Smooth muscle cell (in vitro differentiated cells): ENCODE data around the gene UNKL. TPM values are rescaled to one million over a fixed set of nuclear protein-coding genes. Genes with fewer than 3 reads are reported as not detected.

ENCODE experiments used
- DNase-seq: peaks from one replicate; lab custom pipeline; 2025; ENCODE audit not compliant: unreplicated experiment; lab: John Stamatoyannopoulos, UW
- H2AFZ ChIP-seq: fragments of 200-600 bp; sonication (generic); 2 replicates; pipeline ENCODE4 v1.6.0; 2016; ENCODE audit warnings: antibody characterized with exemption, low read depth, mild to moderate bottlenecking
- H3F3A ChIP-seq: fragments of 200-600 bp; sonication (generic); 2 replicates; pipeline ENCODE4 v1.6.0; 2017; ENCODE audit warnings: antibody characterized with exemption, low read depth
- H3K27ac ChIP-seq: fragments of 200-600 bp; sonication (generic); 2 replicates; pipeline ENCODE4 v1.5.1; 2016; ENCODE audit warnings: low read depth, mild to moderate bottlenecking
- H3K27me3 ChIP-seq: fragments of 200-600 bp; sonication (generic); 2 replicates; pipeline ENCODE4 v1.6.1; 2016; ENCODE audit warnings: low read depth, mild to moderate bottlenecking
- H3K36me3 ChIP-seq: fragments of 200-600 bp; sonication (generic); 2 replicates; pipeline ENCODE4 v1.5.1; 2016; ENCODE audit warnings: low read depth
- H3K4me1 ChIP-seq: fragments of 200-600 bp; sonication (generic); 2 replicates; pipeline ENCODE4 v1.5.1; 2016; ENCODE audit warnings: low read depth
- H3K4me2 ChIP-seq: fragments of 200-600 bp; sonication (generic); 2 replicates; pipeline ENCODE4 v1.6.0; 2016; ENCODE audit warnings: mild to moderate bottlenecking
- H3K4me3 ChIP-seq: fragments of 200-600 bp; sonication (generic); 2 replicates; pipeline ENCODE4 v1.5.1; 2016; ENCODE audit warnings: mild to moderate bottlenecking
- H3K79me2 ChIP-seq: fragments of 200-600 bp; sonication (generic); 2 replicates; pipeline ENCODE4 v1.6.0; 2016; ENCODE audit warnings: low read depth, mild to moderate bottlenecking
- H3K9ac ChIP-seq: fragments of 200-600 bp; sonication (generic); 2 replicates; pipeline ENCODE4 v1.6.0; 2016; ENCODE audit warnings: low read depth
- H3K9me3 ChIP-seq: fragments of 200-600 bp; sonication (generic); replicated peaks from 2 replicates; pipeline ENCODE4 v1.5.1; 2016; ENCODE audit warnings: low read depth
- H4K20me1 ChIP-seq: fragments of 200-600 bp; sonication (generic); 2 replicates; pipeline ENCODE4 v1.6.0; 2016; ENCODE audit warnings: low read depth
- WGBS: methylation state at CpG from one replicate; pipeline ENCODE4 v1.1.7; 2016; ENCODE audit warnings: low lambda C conversion rate; 5-methylcytosine and 5-hydroxymethylcytosine counted together
- polyA plus RNA-seq: library from polyadenylated mRNA; unstranded; fragments of >200 nt; fragmentation: Nextera tagmentation; extraction: Ambion mirVana; gene quantifications from 2 replicates; pipeline ENCODE4 v1.2.1, GENCODE V29; 2016
- total RNA-seq: library from RNA; depleted of rRNA; stranded (reverse); fragments of >200 nt; gene quantifications from 2 replicates; pipeline ENCODE4 v1.2.3, GENCODE V29; 2014
- TF ChIP-seq, protein P1 (sequence below): fragments of 200-600 bp; sonication (generic); IDR thresholded peaks from 2 replicates; pipeline ENCODE4 v1.5.1; 2017; ENCODE audit warnings: borderline replicate concordance, mild to moderate bottlenecking, antibody characterized with exemption; ENCODE audit not compliant: insufficient read depth, poor library complexity, severe bottlenecking

Gene UNKL
- total and polyA plus RNA-seq, 2 experiments from 2014 or later, result 5.2 to 6.2 TPM

DNA sequence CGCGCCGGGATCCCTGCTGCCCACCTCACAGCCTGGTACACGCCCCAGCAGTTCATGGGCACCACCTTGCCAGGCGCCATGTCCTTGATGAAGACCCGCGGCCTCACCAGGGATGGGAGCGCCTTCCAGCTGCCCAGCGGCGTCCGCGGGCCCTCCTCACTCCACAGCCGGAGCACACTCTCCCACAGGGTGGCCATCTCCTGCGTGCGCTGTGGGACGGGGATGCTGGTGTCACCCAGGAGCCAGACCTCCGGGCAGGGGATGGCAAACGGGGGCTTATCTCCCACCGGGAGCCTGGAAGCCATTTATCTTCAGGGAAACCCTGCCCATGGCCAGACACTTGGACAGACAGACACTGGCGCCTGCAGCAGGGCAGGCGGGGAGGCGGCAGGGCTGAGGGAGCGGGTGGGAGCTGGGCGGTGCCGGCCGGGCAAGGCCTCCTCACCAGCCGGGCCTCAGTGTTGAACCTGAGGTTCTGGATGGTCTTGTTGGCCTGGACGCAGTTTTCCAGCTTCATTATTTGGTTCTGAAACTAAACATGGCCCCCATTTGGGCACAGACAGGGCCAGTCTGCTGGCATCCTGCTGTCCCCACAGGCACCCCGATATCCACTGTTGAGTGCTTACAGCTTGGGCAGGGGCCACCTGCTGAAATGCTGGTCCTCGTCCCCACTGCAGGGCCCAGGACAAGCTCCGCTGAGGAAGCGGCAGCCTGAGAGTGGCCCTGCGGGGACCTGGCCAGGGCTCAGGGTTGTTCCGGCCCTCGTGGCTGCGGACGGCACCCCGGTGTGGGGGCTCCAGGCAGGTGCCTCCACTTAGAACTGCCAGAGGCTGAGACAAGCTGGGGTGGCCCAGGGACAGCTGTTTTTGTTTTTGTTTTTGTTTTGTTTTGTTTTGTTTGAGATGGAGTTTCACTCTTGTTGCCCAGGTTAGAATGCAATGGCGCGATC lies 20.4 kb upstream of the UNKL start:
- DNase-seq, result no peak
- no peak overlapping the region for H3K27ac ChIP-seq
- no peak overlapping the region for H2AFZ ChIP-seq
- H3K79me2 ChIP-seq, result no peaks in the 10 kb centered on the region
- H3K4me3 ChIP-seq, result no peak overlapping the region
- no peaks in the 10 kb centered on the region for H3K27me3 ChIP-seq
- H3K36me3 ChIP-seq, result no peaks in the 10 kb centered on the region
- no peaks in the 10 kb centered on the region for H3K4me1 ChIP-seq
- no peaks in the 10 kb centered on the region for H4K20me1 ChIP-seq
- WGBS, result 96% methylated on average over 40 of the region's 40 CpGs
- H3K9ac ChIP-seq, result no peak overlapping the region
- H3F3A ChIP-seq, result no peaks in the 10 kb centered on the region
- no peaks in the 10 kb centered on the region for H3K9me3 ChIP-seq
- H3K4me2 ChIP-seq, result no peak overlapping the region
- TF ChIP-seq, protein P1, sequence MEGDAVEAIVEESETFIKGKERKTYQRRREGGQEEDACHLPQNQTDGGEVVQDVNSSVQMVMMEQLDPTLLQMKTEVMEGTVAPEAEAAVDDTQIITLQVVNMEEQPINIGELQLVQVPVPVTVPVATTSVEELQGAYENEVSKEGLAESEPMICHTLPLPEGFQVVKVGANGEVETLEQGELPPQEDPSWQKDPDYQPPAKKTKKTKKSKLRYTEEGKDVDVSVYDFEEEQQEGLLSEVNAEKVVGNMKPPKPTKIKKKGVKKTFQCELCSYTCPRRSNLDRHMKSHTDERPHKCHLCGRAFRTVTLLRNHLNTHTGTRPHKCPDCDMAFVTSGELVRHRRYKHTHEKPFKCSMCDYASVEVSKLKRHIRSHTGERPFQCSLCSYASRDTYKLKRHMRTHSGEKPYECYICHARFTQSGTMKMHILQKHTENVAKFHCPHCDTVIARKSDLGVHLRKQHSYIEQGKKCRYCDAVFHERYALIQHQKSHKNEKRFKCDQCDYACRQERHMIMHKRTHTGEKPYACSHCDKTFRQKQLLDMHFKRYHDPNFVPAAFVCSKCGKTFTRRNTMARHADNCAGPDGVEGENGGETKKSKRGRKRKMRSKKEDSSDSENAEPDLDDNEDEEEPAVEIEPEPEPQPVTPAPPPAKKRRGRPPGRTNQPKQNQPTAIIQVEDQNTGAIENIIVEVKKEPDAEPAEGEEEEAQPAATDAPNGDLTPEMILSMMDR, result no peak

DNA sequence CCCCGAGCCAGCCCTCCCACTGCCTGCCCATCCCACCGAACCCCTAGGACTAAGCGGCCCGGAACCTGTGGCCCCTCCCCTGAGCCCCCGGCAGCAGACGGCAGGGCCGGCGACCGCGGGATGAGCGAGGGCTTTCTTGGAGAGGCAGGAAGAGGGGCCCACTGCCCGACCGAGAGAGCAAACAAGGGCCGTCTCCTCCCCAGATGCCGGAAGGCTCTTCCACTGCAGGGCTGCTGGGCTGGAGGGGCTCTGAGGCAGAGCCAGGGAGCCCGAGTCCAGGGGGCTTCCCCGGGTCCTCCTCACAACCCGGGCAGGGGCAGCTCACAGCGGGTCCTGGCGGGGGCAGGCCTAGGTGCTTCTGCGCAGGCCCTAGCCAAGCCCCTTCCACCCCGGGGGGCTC lies 19.3 kb upstream of the UNKL start:
- Histone ChIP-seq H3K27ac (no peak overlapping the region), H3K4me3 (no peak overlapping the region), H3K36me3 (no peaks in the 10 kb centered on the region), H2AFZ (no peak overlapping the region), H3K4me1 (no peaks in the 10 kb centered on the region), H3K27me3 (no peaks in the 10 kb centered on the region), H4K20me1 (no peaks in the 10 kb centered on the region), H3K79me2 (no peaks in the 10 kb centered on the region), H3K9ac (no peak overlapping the region), H3F3A (no peaks in the 10 kb centered on the region), H3K9me3 (no peaks in the 10 kb centered on the region), H3K4me2 (no peak overlapping the region)
- TF ChIP-seq, protein P1, result no peak
- no peak for DNase-seq
- WGBS, result 86% methylated on average over 22 of the region's 22 CpGs

DNA sequence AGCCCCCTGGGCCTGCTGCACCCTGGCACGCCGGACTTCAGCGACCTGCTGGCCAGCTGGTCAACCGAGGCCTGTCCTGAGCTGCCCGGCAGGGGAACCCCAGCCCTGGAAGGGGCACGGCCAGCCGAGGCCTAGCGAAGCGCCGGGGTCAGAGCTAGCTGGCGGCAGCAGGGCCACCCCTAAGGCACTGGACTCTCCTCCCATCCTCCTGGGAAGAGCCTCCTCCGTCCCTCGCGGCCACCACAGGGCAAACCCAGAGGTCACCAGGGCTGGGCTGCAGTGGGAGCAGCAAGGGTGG lies 18.7 kb upstream of the UNKL start:
- Histone ChIP-seq H3K4me3 (no peak overlapping the region), H2AFZ (no peak overlapping the region), H3K27ac (no peak overlapping the region), H3K27me3 (no peaks in the 10 kb centered on the region), H3K9ac (no peak overlapping the region), H3F3A (no peaks in the 10 kb centered on the region), H3K36me3 (no peaks in the 10 kb centered on the region), H4K20me1 (no peaks in the 10 kb centered on the region), H3K4me2 (no peak overlapping the region), H3K9me3 (no peaks in the 10 kb centered on the region), H3K79me2 (no peaks in the 10 kb centered on the region), H3K4me1 (no peaks in the 10 kb centered on the region)
- no peak for DNase-seq
- TF ChIP-seq, protein P1, result no peak
- WGBS, result 98% methylated on average over 14 of the region's 14 CpGs
